Peyer's patch (tissue), 4 donors: ENCODE data around the gene KDM1A. TPM values are rescaled to one million over a fixed set of nuclear protein-coding genes. Genes with fewer than 3 reads are reported as not detected.

ENCODE experiments used
- DNase-seq, 3 donors: peaks; one replicate each; pipeline ENCODE4 v3.0.0-alpha.2; 2017 to 2019
- H3K27ac ChIP-seq, 4 donors: fragments of 200-600 bp; sonication (generic); one replicate each; pipeline ENCODE4 v1.5.1; 2016 to 2019
- H3K27me3 ChIP-seq, 2 donors: fragments of 200-600 bp; sonication (generic); one replicate each; pipeline ENCODE4 v1.5.1; 2019
- H3K36me3 ChIP-seq, 3 donors: fragments of 200-600 bp; sonication (generic); one replicate each; pipeline ENCODE4 v1.5.1; 2016 to 2019
- H3K4me1 ChIP-seq, 4 donors: fragments of 200-600 bp; sonication (generic); one replicate each; pipeline ENCODE4 v1.5.1; 2016 to 2019
- H3K4me3 ChIP-seq, 4 donors: fragments of 200-600 bp; sonication (generic); 1 replicate in 3 of 4; 2 replicates in 1 of 4; pipeline ENCODE4 v1.5.1; 2016 to 2019; ENCODE audit warnings: mild to moderate bottlenecking in 1 of 4
- H3K9me3 ChIP-seq, 4 donors: fragments of 200-600 bp; sonication (generic); one replicate each; pipeline ENCODE4 v1.5.1; 2016 to 2019; ENCODE audit warnings: mild to moderate bottlenecking in 1 of 4
- CTCF ChIP-seq, 6 experiments: fragments of 450-650 bp in 4 of 6; fragments of 200-600 bp in 2 of 6; sonication (generic) in 1 of 6; IDR thresholded peaks; one replicate each; pipeline ENCODE4 v1.5.1; 2017 to 2019; ENCODE audit warnings: antibody characterized with exemption in 6 of 6, mild to moderate bottlenecking in 3 of 6, moderate library complexity in 1 of 6
- POLR2A ChIP-seq, 2 donors: fragments of 450-650 bp; IDR thresholded peaks; one replicate each; pipeline ENCODE4 v1.5.1; 2017; ENCODE audit warnings: antibody characterized with exemption in 2 of 2, mild to moderate bottlenecking in 2 of 2, moderate library complexity in 2 of 2
- total RNA-seq, 4 donors: library from RNA; depleted of rRNA; stranded (reverse); fragments of >200 nt; gene quantifications; one replicate each; pipeline ENCODE4 v1.1.0, GENCODE V29; 2016

KDM1A gene
- total RNA-seq, 4 donors from 2014 or later = 33.5 to 102 (median 40.9) TPM

DNA sequence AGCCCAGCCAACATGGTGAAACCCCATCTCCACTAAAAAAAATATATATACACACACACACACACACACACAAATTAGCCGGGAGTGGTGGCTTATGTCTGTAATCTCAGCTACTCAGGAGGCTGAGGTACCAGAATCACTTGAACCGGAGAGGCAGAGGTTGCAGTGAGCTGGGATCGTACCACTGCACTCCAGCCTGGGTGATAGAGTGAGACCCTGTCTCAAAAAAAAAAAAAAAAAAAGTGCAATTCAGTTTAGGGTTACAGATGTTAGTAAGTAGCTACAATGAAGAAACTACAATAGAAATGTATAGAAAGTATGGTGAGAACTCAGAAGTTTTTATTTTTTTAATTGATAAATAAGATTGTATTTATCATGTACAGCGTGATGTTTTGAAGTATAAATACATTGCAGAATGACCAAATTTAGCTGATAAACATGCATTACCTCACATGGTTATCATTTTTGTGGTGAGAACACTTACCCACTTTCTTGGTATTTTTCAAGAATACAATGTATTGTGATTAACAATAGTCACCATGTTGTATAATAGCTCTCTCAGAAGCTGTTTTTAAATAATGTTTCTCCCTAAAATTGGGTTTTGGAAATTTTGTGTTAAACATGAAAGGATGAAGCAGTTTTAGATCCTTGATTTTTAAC is 17.9 kb downstream of the KDM1A start:
- Histone ChIP-seq H3K27me3 (no peaks in the 10 kb centered on the region), H3K4me1 (no peaks in the 10 kb centered on the region), H3K36me3 (no peaks in the 10 kb centered on the region), H3K4me3 (no peak overlapping the region), H3K27ac (no peak overlapping the region), H3K9me3 (no peaks in the 10 kb centered on the region)
- no peak for DNase-seq
- TF ChIP-seq POLR2A (IDR thresholded peaks at IDR 0.05) = no peak
- no peak for TF ChIP-seq CTCF (IDR thresholded peaks at IDR 0.05)

DNA sequence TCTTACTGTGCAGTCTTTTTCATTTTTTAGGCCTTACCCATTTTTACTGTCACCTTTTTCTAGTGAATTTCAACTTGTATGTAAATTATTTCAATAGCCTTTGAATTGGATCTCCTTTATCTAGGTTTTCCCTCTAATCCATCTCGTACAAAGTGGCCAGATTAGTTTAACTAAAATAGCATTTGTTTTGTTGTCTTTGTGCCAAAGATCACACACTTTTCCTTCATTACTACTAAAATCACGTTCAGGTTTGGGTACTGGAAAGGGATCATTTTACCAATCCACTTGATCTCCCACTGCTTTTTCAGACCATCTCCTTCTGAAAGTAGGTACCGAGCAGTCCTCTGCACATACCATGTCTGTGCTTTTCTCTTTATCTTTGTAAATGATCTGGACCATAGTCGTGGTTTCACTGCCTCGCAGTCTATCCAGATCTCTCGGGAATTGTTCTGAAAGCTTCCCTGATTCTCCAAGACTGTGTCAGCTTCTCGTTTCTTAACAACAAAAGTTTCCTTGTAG is 20.1 kb downstream of the KDM1A start:
- TF ChIP-seq POLR2A (IDR thresholded peaks at IDR 0.05) (no peak), CTCF (IDR thresholded peaks at IDR 0.05) (no peak)
- Histone ChIP-seq H3K27me3 (no peaks in the 10 kb centered on the region), H3K36me3 (no peaks in the 10 kb centered on the region), H3K27ac (no peak overlapping the region), H3K9me3 (no peaks in the 10 kb centered on the region), H3K4me3 (no peak overlapping the region), H3K4me1 (no peaks in the 10 kb centered on the region)
- DNase-seq = no peak

DNA sequence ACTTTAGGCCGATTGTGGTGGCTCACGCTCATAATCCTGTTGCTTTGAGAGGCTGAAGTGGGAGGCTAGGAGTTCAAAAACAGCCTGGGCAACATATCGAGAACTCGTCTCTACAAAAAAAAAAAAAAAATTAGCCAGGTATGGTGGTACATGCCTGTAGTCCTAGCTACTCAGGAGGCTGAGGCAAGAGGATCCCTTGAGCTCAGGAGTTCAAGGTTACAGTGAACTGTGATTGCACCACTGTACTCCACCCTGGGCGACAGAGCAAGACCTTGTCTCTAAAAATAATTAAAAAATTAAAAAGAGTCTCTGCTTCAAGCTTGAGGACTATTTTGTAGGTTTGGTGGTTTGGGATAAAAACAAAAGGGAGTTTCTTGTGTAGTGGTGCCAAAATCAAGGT is 21.2 kb downstream of the KDM1A start:
- no peaks in the 10 kb centered on the region for H3K27me3 ChIP-seq
- H3K27ac ChIP-seq = no peak overlapping the region
- H3K4me1 ChIP-seq = no peaks in the 10 kb centered on the region
- TF ChIP-seq CTCF (IDR thresholded peaks at IDR 0.05) (no peak), POLR2A (IDR thresholded peaks at IDR 0.05) (no peak)
- DNase-seq = no peak
- no peaks in the 10 kb centered on the region for H3K36me3 ChIP-seq
- no peak overlapping the region for H3K4me3 ChIP-seq
- no peaks in the 10 kb centered on the region for H3K9me3 ChIP-seq

GRCh38 chr1:23044035-23044434 is 24.8 kb downstream of the KDM1A start:
- Histone ChIP-seq H3K27me3 (no peaks in the 10 kb centered on the region), H3K4me1 (no peaks in the 10 kb centered on the region), H3K4me3 (no peak overlapping the region), H3K36me3 (no peaks in the 10 kb centered on the region), H3K27ac (no peak overlapping the region), H3K9me3 (no peaks in the 10 kb centered on the region)
- no peak for DNase-seq
- TF ChIP-seq POLR2A (IDR thresholded peaks at IDR 0.05) (no peak), CTCF (IDR thresholded peaks at IDR 0.05) (no peak)

DNA sequence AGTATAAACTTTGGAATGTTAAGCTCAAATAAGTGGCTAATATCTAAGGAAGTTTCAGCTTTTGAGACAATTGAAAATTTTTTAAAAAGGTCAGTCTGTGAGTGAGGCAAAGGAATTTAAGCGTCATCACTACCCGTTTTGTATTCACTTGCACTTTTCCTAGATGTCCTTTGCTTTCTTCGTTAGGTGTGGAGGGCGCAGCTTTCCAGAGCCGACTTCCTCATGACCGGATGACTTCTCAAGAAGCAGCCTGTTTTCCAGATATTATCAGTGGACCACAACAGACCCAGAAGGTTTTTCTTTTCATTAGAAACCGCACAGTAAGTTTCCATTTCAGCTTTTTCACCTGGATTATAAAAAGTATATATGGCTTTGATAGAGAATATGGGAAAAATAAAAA is 30.9 kb downstream of the KDM1A start:
- Histone ChIP-seq H3K4me3 (no peak overlapping the region), H3K27ac (no peak overlapping the region), H3K9me3 (no peaks in the 10 kb centered on the region), H3K36me3 (peaks cover 0 to 33% (median 0%) of the 10 kb centered on the region in 3 donors), H3K4me1 (no peaks in the 10 kb centered on the region), H3K27me3 (no peaks in the 10 kb centered on the region)
- no peak for DNase-seq
- TF ChIP-seq CTCF (IDR thresholded peaks at IDR 0.05) (no peak), POLR2A (IDR thresholded peaks at IDR 0.05) (no peak)
